ENCODE data around the gene MAP4K1.

MAP4K1 gene

GRCh38 chr19:38542040-38542439, 75.7 kb downstream of the MAP4K1 start:
- DNase-seq: no peak

- no peak for DNase-seq
Measured at GRCh38 chr19:38539751-38540150, 78.0 kb downstream of the MAP4K1 start.

- no peak for DNase-seq
Measured at GRCh38 chr19:38538793-38539528, 78.8 kb downstream of the MAP4K1 start.

GRCh38 chr19:38538386-38538785, 79.4 kb downstream of the MAP4K1 start:
- DNase-seq: no peak

All from NCI-H510A treated with DMSO at 0.1 percent for 48 hours (cell line).